Measurements from ENCODE around the gene ZNF841. TPM values are rescaled to one million over a fixed set of nuclear protein-coding genes. Genes with fewer than 3 reads are reported as not detected.

Gene ZNF841
- total RNA-seq, 1 experiment from 2014 or later: 37.6 TPM

DNA sequence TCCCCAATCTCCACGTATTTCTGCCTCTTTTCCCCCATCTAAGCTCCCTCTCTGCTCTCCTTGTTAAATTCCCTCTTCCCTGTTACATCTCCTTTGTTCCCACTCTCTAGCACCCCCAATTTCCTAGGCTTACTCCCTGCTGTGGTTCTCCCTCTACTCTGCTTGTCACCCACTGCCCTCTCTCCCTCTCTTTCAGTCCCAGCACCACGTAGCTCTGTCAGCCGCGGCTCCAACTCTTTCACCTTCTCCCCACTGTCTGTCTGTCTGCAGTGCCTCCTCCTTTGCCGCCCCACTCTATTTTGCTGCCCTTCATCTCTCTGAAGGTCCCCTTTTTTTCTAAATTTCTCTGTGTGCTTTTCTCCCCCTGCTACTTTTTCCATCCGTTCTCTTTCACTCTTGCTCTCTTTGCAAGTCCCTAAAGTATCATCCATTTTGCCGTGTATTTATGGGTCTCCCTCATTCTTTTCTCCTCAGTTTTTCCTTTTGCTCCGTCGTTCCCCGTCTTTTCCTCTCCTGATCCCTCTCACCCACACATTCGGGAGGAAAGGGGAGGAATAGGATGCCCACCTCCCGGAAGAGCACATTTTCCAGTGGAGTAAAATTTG, 937 bp downstream of the ZNF841 start:
- TF ChIP-seq, protein P1, sequence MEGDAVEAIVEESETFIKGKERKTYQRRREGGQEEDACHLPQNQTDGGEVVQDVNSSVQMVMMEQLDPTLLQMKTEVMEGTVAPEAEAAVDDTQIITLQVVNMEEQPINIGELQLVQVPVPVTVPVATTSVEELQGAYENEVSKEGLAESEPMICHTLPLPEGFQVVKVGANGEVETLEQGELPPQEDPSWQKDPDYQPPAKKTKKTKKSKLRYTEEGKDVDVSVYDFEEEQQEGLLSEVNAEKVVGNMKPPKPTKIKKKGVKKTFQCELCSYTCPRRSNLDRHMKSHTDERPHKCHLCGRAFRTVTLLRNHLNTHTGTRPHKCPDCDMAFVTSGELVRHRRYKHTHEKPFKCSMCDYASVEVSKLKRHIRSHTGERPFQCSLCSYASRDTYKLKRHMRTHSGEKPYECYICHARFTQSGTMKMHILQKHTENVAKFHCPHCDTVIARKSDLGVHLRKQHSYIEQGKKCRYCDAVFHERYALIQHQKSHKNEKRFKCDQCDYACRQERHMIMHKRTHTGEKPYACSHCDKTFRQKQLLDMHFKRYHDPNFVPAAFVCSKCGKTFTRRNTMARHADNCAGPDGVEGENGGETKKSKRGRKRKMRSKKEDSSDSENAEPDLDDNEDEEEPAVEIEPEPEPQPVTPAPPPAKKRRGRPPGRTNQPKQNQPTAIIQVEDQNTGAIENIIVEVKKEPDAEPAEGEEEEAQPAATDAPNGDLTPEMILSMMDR (IDR thresholded peaks at IDR 0.05; ENCODE audit: unreplicated experiment): no peak
- BruUV-seq (replicated peaks): no TSS peak
- Mint-ChIP-seq H3K4me1 (ENCODE audit: low read depth, unreplicated experiment) (peaks cover 13% of the 10 kb centered on the region), H3K9me3 (ENCODE audit: low read depth, unreplicated experiment) (peaks cover 11% of the 10 kb centered on the region), H3K27me3 (ENCODE audit: unreplicated experiment) (no peaks in the 10 kb centered on the region), H3K36me3 (ENCODE audit: insufficient read depth, unreplicated experiment) (peaks cover 52% of the 10 kb centered on the region), H3K27ac (ENCODE audit: unreplicated experiment) (peak overlapping the region; percentile 88), H3K4me3 (ENCODE audit: low read depth, unreplicated experiment) (peak overlapping the region; percentile 91)
- no peak for DNase-seq
- intact Hi-C loops (cut with micrococcal nuclease; ENCODE audit: unreplicated experiment): loop anchor here (2.0 kb wide), 1 partner anchor 46 kb away; the partner anchor contains the start of gene ZNF432
- CTCF ChIA-PET: interaction anchor here (1.1 kb wide), 1 partner anchor 577 kb away, joined by 4 read pairs; no protein-coding TSS in a partner anchor

DNA sequence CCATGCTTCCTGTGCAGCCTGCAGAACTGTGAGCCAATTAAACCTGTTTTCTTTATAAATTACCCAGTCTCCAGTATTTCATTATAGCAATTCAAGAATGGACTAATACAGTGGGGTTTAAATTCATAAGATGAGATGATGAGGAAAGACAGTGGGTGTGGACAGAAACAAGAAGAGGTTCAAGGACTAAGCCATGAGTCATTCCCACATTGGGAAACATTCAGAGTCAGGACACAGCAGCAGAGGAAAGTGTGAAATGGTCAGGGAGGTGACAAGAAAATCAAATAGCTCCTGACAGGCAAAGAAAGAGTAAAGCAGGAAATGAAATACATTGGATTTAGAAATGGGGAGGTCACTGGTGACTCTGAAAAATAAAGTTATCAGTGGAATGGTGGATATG, 9.1 kb downstream of the ZNF841 start:
- Mint-ChIP-seq H3K27me3 (ENCODE audit: unreplicated experiment) (no peaks in the 10 kb centered on the region), H3K9me3 (ENCODE audit: low read depth, unreplicated experiment) (peaks cover 23% of the 10 kb centered on the region), H3K27ac (ENCODE audit: unreplicated experiment) (no peak overlapping the region), H3K4me3 (ENCODE audit: low read depth, unreplicated experiment) (no peak overlapping the region), H3K4me1 (ENCODE audit: low read depth, unreplicated experiment) (no peaks in the 10 kb centered on the region), H3K36me3 (ENCODE audit: insufficient read depth, unreplicated experiment) (peaks cover 74% of the 10 kb centered on the region)
- DNase-seq: no peak
- no TSS peak for BruUV-seq (replicated peaks)
- intact Hi-C loops (cut with micrococcal nuclease; ENCODE audit: unreplicated experiment): no loop called here
- CTCF ChIA-PET: no interaction called here
- TF ChIP-seq, protein P1 (IDR thresholded peaks at IDR 0.05; ENCODE audit: unreplicated experiment): no peak

- H3K27ac Mint-ChIP-seq (ENCODE audit: unreplicated experiment): no peak overlapping the region
- BruUV-seq (replicated peaks): no TSS peak
- CTCF ChIA-PET: no interaction called here
These were observed 25.1 kb downstream of the ZNF841 start for GRCh38 chr19:52070496-52070895.

GRCh38 chr19:52069653-52070052, 25.9 kb downstream of the ZNF841 start:
- Mint-ChIP-seq H3K4me1 (ENCODE audit: low read depth, unreplicated experiment) (no peaks in the 10 kb centered on the region), H3K4me3 (ENCODE audit: low read depth, unreplicated experiment) (no peak overlapping the region), H3K27me3 (ENCODE audit: unreplicated experiment) (no peaks in the 10 kb centered on the region), H3K27ac (ENCODE audit: unreplicated experiment) (no peak overlapping the region), H3K9me3 (ENCODE audit: low read depth, unreplicated experiment) (peaks cover 31% of the 10 kb centered on the region), H3K36me3 (ENCODE audit: insufficient read depth, unreplicated experiment) (peaks cover 63% of the 10 kb centered on the region)
- TF ChIP-seq, protein P1 (IDR thresholded peaks at IDR 0.05; ENCODE audit: unreplicated experiment): no peak
- CTCF ChIA-PET: interaction anchor here (0.6 kb wide), 1 partner anchor 10 kb away, joined by 7 read pairs; no protein-coding TSS in a partner anchor
- BruUV-seq (replicated peaks): no TSS peak
- intact Hi-C loops (cut with micrococcal nuclease; ENCODE audit: unreplicated experiment): no loop called here
- no peak for DNase-seq

More at GRCh38 chr19:52070496-52070895, 25.1 kb downstream of the ZNF841 start:
- no peak overlapping the region for H3K4me3 Mint-ChIP-seq (ENCODE audit: low read depth, unreplicated experiment)
- TF ChIP-seq, protein P1 (IDR thresholded peaks at IDR 0.05; ENCODE audit: unreplicated experiment): no peak
- intact Hi-C loops (cut with micrococcal nuclease; ENCODE audit: unreplicated experiment): no loop called here
- no peak for DNase-seq
- H3K4me1 Mint-ChIP-seq (ENCODE audit: low read depth, unreplicated experiment): no peaks in the 10 kb centered on the region
- H3K36me3 Mint-ChIP-seq (ENCODE audit: insufficient read depth, unreplicated experiment): peaks cover 65% of the 10 kb centered on the region
- H3K9me3 Mint-ChIP-seq (ENCODE audit: low read depth, unreplicated experiment): peaks cover 34% of the 10 kb centered on the region
- no peaks in the 10 kb centered on the region for H3K27me3 Mint-ChIP-seq (ENCODE audit: unreplicated experiment)

Measured in Calu3 (cell line).